Measurements from ENCODE around the gene MEST.
A peak's percentile ranks its signal among the peaks of the same experiment; 100 is the strongest.
"Not testable (repeated sequence)": the region's sequence is repeated elsewhere in the genome, so short reads cannot be mapped to it uniquely, and the experiment has no call there.

Gene MEST

DNA sequence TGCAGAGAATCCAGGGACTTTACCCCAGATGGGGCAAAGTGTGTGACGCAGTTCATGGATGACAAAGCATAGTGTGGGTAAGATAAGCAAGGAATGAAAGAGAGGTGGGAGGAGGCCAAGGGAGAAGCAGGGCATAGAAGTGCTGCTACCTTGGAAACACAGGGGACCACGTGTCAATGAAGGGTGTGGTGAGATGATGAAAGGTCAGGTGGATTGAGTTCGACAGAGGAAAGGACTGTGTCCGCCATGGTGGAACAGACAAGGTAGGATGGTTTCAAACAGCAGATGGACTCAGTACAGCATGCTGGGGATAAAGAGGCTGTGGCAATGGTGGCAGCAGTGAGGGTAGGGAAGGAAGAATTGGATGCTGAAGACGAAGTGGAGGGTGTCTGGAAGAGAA is 32.7 kb downstream of the MEST start:
- Histone ChIP-seq H3K4me3 (ENCODE audit: low read depth in 1 of 2, low read length in 2 of 2) (no peak overlapping the region), H3K27ac (ENCODE audit: low read length) (no peak overlapping the region), H3K9me3 (ENCODE audit: insufficient read depth, low read length, severe bottlenecking) (no peaks in the 10 kb centered on the region), H3K79me2 (ENCODE audit: insufficient read depth, low read length) (no peaks in the 10 kb centered on the region), H3K36me3 (ENCODE audit: insufficient read depth, low read length) (no peaks in the 10 kb centered on the region), H2AFZ (ENCODE audit: low read depth, low read length) (no peak overlapping the region), H4K20me1 (ENCODE audit: insufficient read depth, low read length) (no peaks in the 10 kb centered on the region), H3K4me1 (ENCODE audit: insufficient read depth, low read length) (no peaks in the 10 kb centered on the region), H3K27me3 (ENCODE audit: insufficient read depth, low read length, poor library complexity) (no peaks in the 10 kb centered on the region), H3K9ac (ENCODE audit: low read depth, low read length) (no peak overlapping the region), H3K4me2 (ENCODE audit: insufficient read depth, low read length) (no peak overlapping the region)
- ATAC-seq (ENCODE audit: insufficient read depth, low read depth) (no peak), DNase-seq (no peak)
- TF ChIP-seq EZH2 (IDR thresholded peaks at IDR 0.05; ENCODE audit: borderline replicate concordance, low read depth, low read length, severe bottlenecking) (no peak), CTCF (IDR thresholded peaks at IDR 0.05; ENCODE audit: borderline replicate concordance, extremely low read depth, low read length, poor library complexity, severe bottlenecking) (no peak)

GRCh38 chr7:130527752-130528355 is 36.0 kb downstream of the MEST start:
- ATAC-seq (ENCODE audit: insufficient read depth, low read depth) (peak; percentile 72), DNase-seq (peak; percentile 15)
- H2AFZ ChIP-seq (ENCODE audit: low read depth, low read length): not testable (repeated sequence)

DNA sequence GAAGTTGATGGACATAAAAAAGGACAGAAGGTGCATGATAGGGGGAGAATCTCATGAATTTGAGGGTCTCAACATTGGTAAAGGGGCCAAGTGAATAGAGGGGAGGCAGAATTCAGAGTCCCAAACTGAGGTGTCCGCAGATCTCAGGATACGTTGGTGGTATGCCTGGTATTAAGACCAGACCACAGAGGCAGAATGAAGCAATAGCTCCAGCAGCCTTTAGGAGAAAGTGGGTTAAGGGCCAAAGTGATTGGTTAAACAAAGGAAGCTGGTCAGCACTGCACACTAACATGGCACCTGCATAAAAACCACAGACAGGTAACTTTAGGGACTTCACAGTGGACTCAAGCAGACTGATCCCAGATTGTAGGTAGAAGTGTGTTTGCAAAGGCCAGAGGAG is 37.5 kb downstream of the MEST start:
- TF ChIP-seq EZH2 (IDR thresholded peaks at IDR 0.05; ENCODE audit: borderline replicate concordance, low read depth, low read length, severe bottlenecking): no peak
- no peak for TF ChIP-seq CTCF (IDR thresholded peaks at IDR 0.05; ENCODE audit: borderline replicate concordance, extremely low read depth, low read length, poor library complexity, severe bottlenecking)
- ATAC-seq (ENCODE audit: insufficient read depth, low read depth): no peak
- Histone ChIP-seq H3K9me3 (ENCODE audit: insufficient read depth, low read length, severe bottlenecking) (no peaks in the 10 kb centered on the region), H3K27ac (ENCODE audit: low read length) (no peak overlapping the region), H2AFZ (ENCODE audit: low read depth, low read length) (no peak overlapping the region), H3K4me3 (ENCODE audit: low read depth in 1 of 2, low read length in 2 of 2) (no peak overlapping the region), H3K79me2 (ENCODE audit: insufficient read depth, low read length) (no peaks in the 10 kb centered on the region), H3K27me3 (ENCODE audit: insufficient read depth, low read length, poor library complexity) (no peaks in the 10 kb centered on the region), H3K9ac (ENCODE audit: low read depth, low read length) (no peak overlapping the region), H3K4me1 (ENCODE audit: insufficient read depth, low read length) (no peaks in the 10 kb centered on the region), H4K20me1 (ENCODE audit: insufficient read depth, low read length) (no peaks in the 10 kb centered on the region), H3K4me2 (ENCODE audit: insufficient read depth, low read length) (no peak overlapping the region), H3K36me3 (ENCODE audit: insufficient read depth, low read length) (no peaks in the 10 kb centered on the region; the same call in 1 of the 2 replicates)
- no peak for DNase-seq

More at GRCh38 chr7:130527752-130528355, 36.0 kb downstream of the MEST start:
- not testable (repeated sequence) for H3K4me1 ChIP-seq (ENCODE audit: insufficient read depth, low read length); H3K4me2 ChIP-seq (ENCODE audit: insufficient read depth, low read length); H4K20me1 ChIP-seq (ENCODE audit: insufficient read depth, low read length); H3K9ac ChIP-seq (ENCODE audit: low read depth, low read length); H3K4me3 ChIP-seq (ENCODE audit: low read depth in 1 of 2, low read length in 2 of 2); H3K79me2 ChIP-seq (ENCODE audit: insufficient read depth, low read length); H3K9me3 ChIP-seq (ENCODE audit: insufficient read depth, low read length, severe bottlenecking); H3K27ac ChIP-seq (ENCODE audit: low read length); H3K27me3 ChIP-seq (ENCODE audit: insufficient read depth, low read length, poor library complexity); H3K36me3 ChIP-seq (ENCODE audit: insufficient read depth, low read length)

DNA sequence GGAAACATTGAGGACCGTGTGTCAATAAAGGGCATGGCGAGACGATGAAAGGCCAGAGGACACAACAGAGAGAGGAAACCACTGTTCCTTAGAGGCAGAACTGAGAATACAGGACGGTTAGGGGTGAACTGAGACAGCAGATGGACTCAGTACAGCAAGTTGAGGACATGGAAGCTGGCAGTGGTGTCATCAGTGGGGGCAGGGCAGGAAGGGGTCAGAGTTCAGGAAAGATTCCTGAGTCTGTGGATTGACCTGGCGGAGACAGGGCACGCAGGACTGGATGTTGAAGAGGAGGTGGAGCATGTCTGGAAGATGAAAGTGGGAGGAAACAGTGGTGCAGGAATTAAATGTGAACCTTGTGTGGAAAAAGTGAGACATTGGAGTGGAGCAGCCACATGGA is 46.0 kb downstream of the MEST start:
- H3K4me2 ChIP-seq (ENCODE audit: insufficient read depth, low read length); H3K4me3 ChIP-seq (ENCODE audit: low read depth in 1 of 2, low read length in 2 of 2); H3K27me3 ChIP-seq (ENCODE audit: insufficient read depth, low read length, poor library complexity); H4K20me1 ChIP-seq (ENCODE audit: insufficient read depth, low read length); H2AFZ ChIP-seq (ENCODE audit: low read depth, low read length); H3K4me1 ChIP-seq (ENCODE audit: insufficient read depth, low read length); DNase-seq; H3K79me2 ChIP-seq (ENCODE audit: insufficient read depth, low read length); H3K9ac ChIP-seq (ENCODE audit: low read depth, low read length); ATAC-seq (ENCODE audit: insufficient read depth, low read depth); H3K27ac ChIP-seq (ENCODE audit: low read length): not testable (repeated sequence)
- peaks cover 13% of the 10 kb centered on the region; the same call in 1 of the 2 replicates for H3K36me3 ChIP-seq (ENCODE audit: insufficient read depth, low read length)
- peaks cover 11% of the 10 kb centered on the region for H3K9me3 ChIP-seq (ENCODE audit: insufficient read depth, low read length, severe bottlenecking)

GRCh38 chr7:130541287-130541686 is 49.4 kb downstream of the MEST start:
- not testable (repeated sequence) for H3K4me3 ChIP-seq (ENCODE audit: low read depth in 1 of 2, low read length in 2 of 2); H3K9ac ChIP-seq (ENCODE audit: low read depth, low read length); H4K20me1 ChIP-seq (ENCODE audit: insufficient read depth, low read length); H3K79me2 ChIP-seq (ENCODE audit: insufficient read depth, low read length); ATAC-seq (ENCODE audit: insufficient read depth, low read depth); H3K4me2 ChIP-seq (ENCODE audit: insufficient read depth, low read length); H3K27me3 ChIP-seq (ENCODE audit: insufficient read depth, low read length, poor library complexity); H2AFZ ChIP-seq (ENCODE audit: low read depth, low read length); DNase-seq; H3K27ac ChIP-seq (ENCODE audit: low read length); H3K4me1 ChIP-seq (ENCODE audit: insufficient read depth, low read length)
- Histone ChIP-seq H3K9me3 (ENCODE audit: insufficient read depth, low read length, severe bottlenecking) (peaks cover 11% of the 10 kb centered on the region), H3K36me3 (ENCODE audit: insufficient read depth, low read length) (peaks cover 13% of the 10 kb centered on the region; the same call in 1 of the 2 replicates)

GRCh38 chr7:130542297-130542696 is 50.4 kb downstream of the MEST start:
- H3K4me3 ChIP-seq (ENCODE audit: low read depth in 1 of 2, low read length in 2 of 2); H3K4me2 ChIP-seq (ENCODE audit: insufficient read depth, low read length); H3K9ac ChIP-seq (ENCODE audit: low read depth, low read length); H4K20me1 ChIP-seq (ENCODE audit: insufficient read depth, low read length); H3K4me1 ChIP-seq (ENCODE audit: insufficient read depth, low read length); H3K27ac ChIP-seq (ENCODE audit: low read length); DNase-seq; H2AFZ ChIP-seq (ENCODE audit: low read depth, low read length); H3K27me3 ChIP-seq (ENCODE audit: insufficient read depth, low read length, poor library complexity); H3K79me2 ChIP-seq (ENCODE audit: insufficient read depth, low read length); ATAC-seq (ENCODE audit: insufficient read depth, low read depth): not testable (repeated sequence)
- Histone ChIP-seq H3K36me3 (ENCODE audit: insufficient read depth, low read length) (peaks cover 13% of the 10 kb centered on the region; the same call in 1 of the 2 replicates), H3K9me3 (ENCODE audit: insufficient read depth, low read length, severe bottlenecking) (peaks cover 11% of the 10 kb centered on the region)

Data from DND-41 (cell line).